AG09309 (cell line): ENCODE results near the gene PTPRN2.

Experiments
- DNase-seq: peaks from one replicate; pipeline ENCODE4 v3.0.0-alpha.2; 2010; ENCODE audit warnings: low read depth
- H3K4me3 ChIP-seq: 2 replicates; pipeline ENCODE4 v1.5.1; 2011; ENCODE audit warnings: mild to moderate bottlenecking, low read depth, low read length, moderate library complexity; ENCODE audit not compliant: control insufficient read depth
- TF ChIP-seq, protein P1 (sequence below): IDR thresholded peaks from 2 replicates; pipeline ENCODE4 v1.5.1; 2011; ENCODE audit warnings: mild to moderate bottlenecking, low read depth, low read length, inconsistent platforms; ENCODE audit not compliant: insufficient read depth, control insufficient read depth; ENCODE audit errors: missing control alignments

Gene PTPRN2

DNA sequence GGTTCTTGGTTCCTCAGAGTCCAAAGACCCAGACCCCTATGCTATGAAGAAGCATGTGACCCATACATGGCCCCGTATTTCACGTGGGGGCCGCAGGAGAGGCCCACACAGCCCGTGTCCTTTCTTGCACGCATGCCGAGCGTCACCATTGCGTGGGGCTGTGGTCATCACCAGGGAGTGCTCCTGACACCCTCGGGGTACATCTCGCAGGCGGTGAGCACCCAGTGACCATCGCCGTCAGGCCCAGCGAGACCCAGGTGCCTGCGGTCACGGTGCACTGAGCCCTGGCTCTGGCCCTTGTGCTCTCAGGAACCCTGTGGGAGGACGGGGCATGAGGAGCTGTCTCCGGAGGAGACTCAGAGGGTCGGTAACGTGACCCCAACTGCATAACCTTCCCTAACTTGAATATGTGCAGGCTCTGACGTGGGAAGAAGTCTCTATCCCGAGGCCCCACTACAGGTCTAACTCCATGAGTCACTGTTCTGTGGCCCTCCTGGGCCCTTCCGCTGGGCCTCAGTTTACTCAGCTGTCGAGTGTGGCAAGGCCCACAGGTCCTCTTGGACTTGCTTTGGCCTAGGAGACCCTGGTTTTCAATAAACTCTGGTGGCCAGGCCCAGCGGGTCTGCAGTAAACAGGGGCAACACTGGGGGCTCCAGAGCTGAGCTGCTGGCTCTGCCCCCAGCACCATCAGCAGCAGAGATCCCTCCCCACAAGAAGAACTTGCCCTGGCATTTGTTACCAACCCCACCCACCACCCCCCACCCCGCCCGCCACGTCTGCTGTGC is 503.9 kb downstream of the PTPRN2 start:
- no peak overlapping the region for H3K4me3 ChIP-seq
- DNase-seq: no peak
- TF ChIP-seq, protein P1, sequence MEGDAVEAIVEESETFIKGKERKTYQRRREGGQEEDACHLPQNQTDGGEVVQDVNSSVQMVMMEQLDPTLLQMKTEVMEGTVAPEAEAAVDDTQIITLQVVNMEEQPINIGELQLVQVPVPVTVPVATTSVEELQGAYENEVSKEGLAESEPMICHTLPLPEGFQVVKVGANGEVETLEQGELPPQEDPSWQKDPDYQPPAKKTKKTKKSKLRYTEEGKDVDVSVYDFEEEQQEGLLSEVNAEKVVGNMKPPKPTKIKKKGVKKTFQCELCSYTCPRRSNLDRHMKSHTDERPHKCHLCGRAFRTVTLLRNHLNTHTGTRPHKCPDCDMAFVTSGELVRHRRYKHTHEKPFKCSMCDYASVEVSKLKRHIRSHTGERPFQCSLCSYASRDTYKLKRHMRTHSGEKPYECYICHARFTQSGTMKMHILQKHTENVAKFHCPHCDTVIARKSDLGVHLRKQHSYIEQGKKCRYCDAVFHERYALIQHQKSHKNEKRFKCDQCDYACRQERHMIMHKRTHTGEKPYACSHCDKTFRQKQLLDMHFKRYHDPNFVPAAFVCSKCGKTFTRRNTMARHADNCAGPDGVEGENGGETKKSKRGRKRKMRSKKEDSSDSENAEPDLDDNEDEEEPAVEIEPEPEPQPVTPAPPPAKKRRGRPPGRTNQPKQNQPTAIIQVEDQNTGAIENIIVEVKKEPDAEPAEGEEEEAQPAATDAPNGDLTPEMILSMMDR: no peak

DNA sequence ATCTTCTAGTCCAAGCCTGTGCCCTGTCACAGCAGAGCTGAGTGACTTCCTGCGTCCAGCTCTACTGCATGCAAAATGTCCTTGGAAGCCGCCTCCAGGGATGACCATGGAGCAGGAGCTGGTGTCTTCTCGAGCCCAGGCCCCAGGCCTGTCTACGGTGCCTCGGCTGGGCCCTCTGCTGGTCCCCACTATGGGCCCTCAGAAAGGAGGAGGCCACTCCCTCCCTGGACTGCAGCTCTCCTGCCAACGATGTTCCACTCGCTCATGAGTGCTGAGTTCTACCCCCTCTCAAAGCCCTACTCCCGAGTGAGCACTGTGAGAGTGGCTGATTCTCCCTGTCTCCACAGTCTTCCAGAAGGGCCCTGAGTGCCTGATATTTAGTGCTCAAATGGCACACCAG is 504.9 kb downstream of the PTPRN2 start:
- DNase-seq: no peak
- no peak overlapping the region for H3K4me3 ChIP-seq

DNA sequence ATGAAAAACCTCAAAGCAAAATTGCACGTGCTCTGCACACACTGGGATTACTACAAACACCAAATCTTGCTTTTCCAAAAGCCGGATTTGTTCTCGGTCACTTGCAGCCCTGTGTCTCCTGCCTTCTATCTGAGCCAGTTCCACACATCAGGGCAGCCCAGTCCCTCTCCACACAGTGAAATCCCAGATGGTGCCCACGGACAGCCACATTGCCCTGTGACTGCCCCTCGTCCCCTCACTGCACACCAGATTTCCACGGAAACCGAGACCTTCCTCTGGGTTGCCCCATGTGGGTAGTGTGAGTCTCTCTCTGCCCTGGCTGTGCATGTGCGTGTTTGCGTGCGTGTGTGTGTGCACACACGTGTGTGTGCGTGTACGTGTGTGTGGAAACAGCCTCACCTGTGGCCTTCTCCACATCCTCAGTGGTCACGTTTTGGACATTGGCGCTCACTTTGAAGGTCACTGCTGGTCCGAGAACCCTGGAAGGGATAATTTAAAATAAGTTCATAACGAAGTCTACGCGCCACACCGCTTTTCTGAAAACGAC is 506.7 kb downstream of the PTPRN2 start:
- no peak overlapping the region for H3K4me3 ChIP-seq
- DNase-seq: no peak
- TF ChIP-seq, protein P1: no peak

More for the DNA sequence above, 504.9 kb downstream of the PTPRN2 start:
- TF ChIP-seq, protein P1: no peak

DNA sequence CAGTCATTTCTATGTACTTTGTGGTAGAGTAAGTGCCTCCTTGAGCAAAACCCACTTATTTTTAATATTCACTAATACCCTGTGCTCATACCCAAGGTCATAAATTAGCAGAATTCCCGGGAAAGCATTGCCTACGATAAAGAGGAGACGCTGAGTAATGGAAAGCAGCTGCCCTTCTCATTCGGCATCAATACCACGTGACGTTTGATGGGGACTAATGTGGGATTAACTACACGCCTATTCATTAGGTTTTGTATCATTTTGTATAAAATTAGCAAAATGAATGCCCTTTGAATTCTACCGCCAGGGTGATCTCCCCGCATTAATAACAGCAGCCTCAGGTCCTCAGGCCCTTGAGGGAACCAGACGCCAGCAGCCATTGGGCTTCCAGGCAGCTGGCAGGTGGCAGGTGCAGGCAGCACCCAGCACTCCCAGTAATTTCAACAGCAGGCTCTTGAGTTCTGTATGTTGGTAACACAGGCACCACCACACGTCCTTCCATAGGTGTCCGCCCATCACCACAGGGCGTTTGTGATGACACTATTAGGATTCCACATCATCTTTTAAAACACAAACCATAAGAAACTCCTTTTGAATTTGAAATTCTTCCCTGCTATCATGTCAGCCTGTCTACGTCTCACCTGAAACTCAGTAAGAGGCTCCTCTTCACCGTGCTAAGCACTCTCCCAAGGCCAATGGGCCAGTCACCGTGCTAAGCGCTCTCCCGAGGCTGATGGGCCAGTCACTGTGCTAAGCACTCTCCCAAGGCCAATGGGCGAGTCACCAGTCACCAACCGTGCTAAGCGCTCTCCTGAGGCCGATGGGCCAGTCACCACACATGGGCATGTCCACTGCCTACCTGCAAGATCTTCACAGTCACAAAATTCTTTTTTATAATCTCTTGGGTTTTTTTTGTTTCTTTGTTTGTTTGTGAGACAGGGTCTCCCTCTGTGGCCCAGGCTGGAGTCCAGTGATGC is 509.4 kb downstream of the PTPRN2 start:
- DNase-seq: no peak
- TF ChIP-seq, protein P1: no peak
- no peak overlapping the region for H3K4me3 ChIP-seq

DNA sequence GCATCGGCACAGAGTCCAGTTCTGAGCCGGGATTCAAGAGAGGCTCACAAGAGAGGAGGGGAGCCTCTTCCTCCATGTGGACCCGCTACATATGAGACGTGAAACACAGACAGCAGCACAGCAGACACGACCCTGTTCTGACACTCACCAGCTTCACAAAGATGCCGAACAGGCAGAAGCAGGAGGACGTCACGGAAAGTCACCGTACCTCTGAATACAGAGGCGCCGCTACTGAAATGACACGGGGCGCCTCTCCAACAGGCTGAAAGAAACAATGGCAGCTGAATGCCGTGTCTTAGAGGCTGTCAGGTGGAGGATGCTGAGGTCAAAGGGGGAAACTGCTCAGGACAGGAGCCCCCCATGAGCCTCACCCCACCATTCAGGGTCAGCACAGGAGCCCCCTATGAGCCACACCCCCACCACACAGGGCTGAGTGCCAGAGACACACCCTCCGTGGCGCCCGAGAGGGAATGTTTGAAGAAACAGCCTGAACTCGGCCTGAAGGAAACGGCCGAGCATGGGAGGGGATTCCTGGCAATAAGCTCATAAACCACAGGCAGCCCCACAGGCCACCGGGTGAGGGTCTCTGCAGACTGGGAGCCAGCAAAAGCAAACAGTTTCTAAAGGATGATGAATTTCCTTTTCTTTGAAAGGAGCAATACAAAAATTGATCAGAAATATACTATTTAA is 510.3 kb downstream of the PTPRN2 start:
- no peak for DNase-seq
- no peak overlapping the region for H3K4me3 ChIP-seq
- TF ChIP-seq, protein P1: no peak

DNA sequence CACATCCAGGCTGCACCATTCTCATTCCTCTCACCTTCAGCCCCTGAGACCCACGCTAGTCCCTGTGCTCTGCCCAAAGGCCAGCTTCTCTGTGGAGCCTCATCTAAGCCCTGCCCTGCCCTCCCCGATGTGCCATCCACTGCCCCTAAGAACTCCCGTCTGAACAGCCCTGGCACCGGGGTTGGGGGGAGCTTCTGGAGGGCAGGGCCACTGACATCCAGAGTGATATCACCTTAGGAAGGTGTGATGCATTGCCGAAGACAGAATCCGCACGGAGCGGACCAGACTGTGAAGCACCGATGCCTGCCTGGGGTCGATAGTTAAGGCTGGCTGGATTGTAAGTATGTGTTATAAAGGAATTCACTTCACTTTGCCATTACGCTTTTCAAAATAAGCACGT is 511.0 kb downstream of the PTPRN2 start:
- TF ChIP-seq, protein P1: no peak
- no peak overlapping the region for H3K4me3 ChIP-seq
- no peak for DNase-seq
